Testis (tissue), 3 donors: ENCODE data around the gene KLHL29. TPM values are rescaled to one million over a fixed set of nuclear protein-coding genes. Genes with fewer than 3 reads are reported as not detected.

ENCODE experiments used
- DNase-seq: peaks from one replicate; pipeline ENCODE4 v3.0.0-alpha.2; 2019
- H3K27ac ChIP-seq, 2 donors: fragments of 200-600 bp; sonication (generic); one replicate each; pipeline ENCODE4 v1.5.1; 2019
- H3K27me3 ChIP-seq: fragments of 200-600 bp; sonication (generic); one replicate; pipeline ENCODE4 v1.5.1; 2019
- H3K36me3 ChIP-seq: fragments of 200-600 bp; sonication (generic); one replicate; pipeline ENCODE4 v1.5.1; 2017; ENCODE audit warnings: low read depth; ENCODE audit errors: missing control alignments
- H3K4me1 ChIP-seq: fragments of 200-600 bp; sonication (generic); one replicate; pipeline ENCODE4 v1.5.1; 2019
- H3K4me3 ChIP-seq, 2 donors: fragments of 200-600 bp; sonication (generic); one replicate each; pipeline ENCODE4 v1.5.1; 2017 to 2019
- H3K9me3 ChIP-seq: fragments of 200-600 bp; sonication (generic); one replicate; pipeline ENCODE4 v1.5.1; 2017
- CTCF ChIP-seq, 3 experiments: fragments of 450-650 bp in 2 of 3; fragments of 200-600 bp in 1 of 3; sonication (generic) in 1 of 3; IDR thresholded peaks; one replicate each; pipeline ENCODE4 v1.5.1; 2016 to 2019; ENCODE audit warnings: antibody characterized with exemption in 3 of 3, mild to moderate bottlenecking in 2 of 3, moderate library complexity in 1 of 3
- POLR2A ChIP-seq: fragments of 450-650 bp; IDR thresholded peaks from one replicate; pipeline ENCODE4 v1.6.1; 2017; ENCODE audit warnings: antibody characterized with exemption, mild to moderate bottlenecking, moderate library complexity
- WGBS, 2 donors: methylation state at CpG; one replicate each; pipeline ENCODE4 v1.1.5; 2018; 5-methylcytosine and 5-hydroxymethylcytosine counted together
- intact Hi-C: fragments of 100-400 bp; cut with DNase I; formaldehyde crosslinking; loops from one replicate; pipeline ENCODE4 v1.15.1; 2023; ENCODE audit warnings: low total_unique reads
- polyA plus RNA-seq: library from polyadenylated mRNA; stranded (reverse); fragments of 350-450 nt; fragmentation: Illumina TruSeq; extraction: RNeasy Lipid Tissue Mini Kit (QIAGEN cat#74804); gene quantifications from one replicate; pipeline ENCODE4 v1.2.3, GENCODE V29; 2014; ENCODE audit warnings: low read depth, low replicate concordance; ENCODE audit not compliant: insufficient read depth
- total RNA-seq, 2 donors: library from RNA; depleted of rRNA; stranded (reverse); fragments of >200 nt; gene quantifications; one replicate each; pipeline ENCODE4 v1.2.3, GENCODE V29; 2016

KLHL29 gene
- total and polyA plus RNA-seq, 3 donors from 2014 or later: 3.3 to 10.9 (median 7.9) TPM

- Histone ChIP-seq H3K27ac (peak overlapping the region in 1 of 2 donors; percentile 37), H3K27me3 (no peaks in the 10 kb centered on the region), H3K4me1 (peaks cover 13% of the 10 kb centered on the region), H3K9me3 (no peaks in the 10 kb centered on the region), H3K4me3 (no peak overlapping the region), H3K36me3 (no peaks in the 10 kb centered on the region)
- 50 to 60% methylated on average over 6 to 7 of the region's 7 CpGs for WGBS, 2 donors
- peak; percentile 62 for DNase-seq
- TF ChIP-seq CTCF (IDR thresholded peaks at IDR 0.05) (no peak), POLR2A (no peak)
- intact Hi-C loops: no loop called here
Measured at GRCh38 chr2:23541503-23542229, 156.7 kb downstream of the KLHL29 start.

GRCh38 chr2:23542230-23542789 lies 157.3 kb downstream of the KLHL29 start:
- H3K36me3 ChIP-seq: no peaks in the 10 kb centered on the region
- no peaks in the 10 kb centered on the region for H3K27me3 ChIP-seq
- H3K4me3 ChIP-seq: no peak overlapping the region
- WGBS, 2 donors: 63 to 72% methylated on average over 3 to 6 of the region's 6 CpGs
- H3K27ac ChIP-seq: peak overlapping the region in 1 of 2 donors; percentile 37
- intact Hi-C loops: no loop called here
- peaks cover 13% of the 10 kb centered on the region for H3K4me1 ChIP-seq
- DNase-seq: no peak
- H3K9me3 ChIP-seq: no peaks in the 10 kb centered on the region
- TF ChIP-seq CTCF (IDR thresholded peaks at IDR 0.05) (no peak), POLR2A (no peak)

DNA sequence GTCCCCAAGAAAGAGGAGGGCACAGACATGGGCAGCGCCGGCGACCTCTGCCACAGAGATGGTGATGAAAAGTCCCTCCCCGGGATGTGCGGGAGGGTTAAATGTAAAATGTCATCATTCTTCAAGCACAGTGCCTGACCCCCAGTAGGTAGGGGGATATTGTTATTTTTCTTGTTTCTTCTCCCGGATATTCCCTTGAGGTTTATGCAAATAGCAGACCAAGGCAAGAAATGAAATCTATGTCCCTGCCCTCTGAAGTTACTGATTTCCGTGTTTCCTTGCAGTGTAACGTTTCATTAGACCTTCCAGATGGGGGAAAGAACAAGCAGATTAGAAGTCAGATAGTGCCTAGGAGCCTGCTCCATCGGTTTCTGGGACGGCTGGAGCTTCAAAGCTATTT lies 158.3 kb downstream of the KLHL29 start:
- TF ChIP-seq CTCF (IDR thresholded peaks at IDR 0.05) (no peak), POLR2A (no peak)
- no peak for DNase-seq
- Histone ChIP-seq H3K27ac (no peak overlapping the region), H3K4me3 (no peak overlapping the region), H3K36me3 (no peaks in the 10 kb centered on the region), H3K4me1 (peaks cover 13% of the 10 kb centered on the region), H3K27me3 (no peaks in the 10 kb centered on the region), H3K9me3 (no peaks in the 10 kb centered on the region)
- 85 to 93% methylated on average over 10 of the region's 10 CpGs for WGBS, 2 donors
- intact Hi-C loops: no loop called here

DNA sequence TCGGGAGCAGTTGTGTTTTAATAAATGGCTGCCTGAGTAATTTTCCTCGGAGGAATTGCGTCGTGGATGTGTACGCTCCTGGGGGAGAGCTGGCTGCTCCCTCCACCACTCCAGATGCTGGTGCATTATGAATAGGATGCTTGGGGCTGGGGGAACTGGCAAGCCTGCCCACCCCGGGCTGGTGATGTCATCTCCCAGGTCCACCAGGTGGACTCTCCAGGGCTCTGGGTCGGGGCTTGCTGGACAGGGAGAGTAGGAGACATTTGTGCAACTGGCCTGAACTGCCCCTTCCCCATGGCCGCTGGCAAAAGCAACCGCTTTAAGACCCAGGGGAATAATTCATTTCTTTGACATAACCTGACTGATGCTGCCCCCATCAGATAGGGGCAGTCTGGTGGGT lies 158.7 kb downstream of the KLHL29 start:
- Histone ChIP-seq H3K4me3 (no peak overlapping the region), H3K9me3 (no peaks in the 10 kb centered on the region), H3K36me3 (no peaks in the 10 kb centered on the region), H3K4me1 (peaks cover 17% of the 10 kb centered on the region), H3K27ac (no peak overlapping the region), H3K27me3 (no peaks in the 10 kb centered on the region)
- WGBS, 2 donors: 89% methylated on average over 7 to 9 of the region's 9 CpGs
- intact Hi-C loops: no loop called here
- no peak for TF ChIP-seq POLR2A
- TF ChIP-seq CTCF (IDR thresholded peaks at IDR 0.05): no peak
- DNase-seq: no peak
